Femur (tissue), 1 donor: ENCODE results near the gene MXD1.

Source experiments
- DNase-seq: peaks from one replicate; pipeline ENCODE4 v3.0.0-alpha.2; 2017

The MXD1 gene

GRCh38 chr2:69955029-69955428 is 40.1 kb downstream of the MXD1 start:
- DNase-seq = no peak

DNA sequence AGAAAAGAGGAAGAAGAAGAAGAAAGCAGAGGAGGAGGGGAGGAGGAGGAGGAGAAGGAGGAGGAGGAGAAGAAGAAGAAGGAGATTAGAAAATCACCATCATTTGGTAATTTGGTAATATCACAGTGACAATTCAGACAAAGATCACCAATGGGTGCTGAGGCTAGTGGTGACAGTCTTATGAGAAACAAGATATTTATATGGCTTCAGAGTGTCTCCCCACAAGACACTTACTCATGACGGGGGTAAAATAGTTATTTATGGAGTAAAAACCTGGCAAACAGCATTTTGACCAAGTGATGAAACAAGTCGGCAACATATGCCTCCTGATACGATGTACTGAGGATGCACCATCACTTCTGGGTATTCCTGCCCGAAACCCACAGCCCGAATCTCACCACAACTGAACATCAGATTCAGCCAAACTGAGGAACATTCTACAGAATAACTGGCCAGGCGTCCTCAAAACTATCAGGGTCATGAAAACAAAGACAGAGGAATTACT is 41.6 kb downstream of the MXD1 start:
- DNase-seq = no peak

DNA sequence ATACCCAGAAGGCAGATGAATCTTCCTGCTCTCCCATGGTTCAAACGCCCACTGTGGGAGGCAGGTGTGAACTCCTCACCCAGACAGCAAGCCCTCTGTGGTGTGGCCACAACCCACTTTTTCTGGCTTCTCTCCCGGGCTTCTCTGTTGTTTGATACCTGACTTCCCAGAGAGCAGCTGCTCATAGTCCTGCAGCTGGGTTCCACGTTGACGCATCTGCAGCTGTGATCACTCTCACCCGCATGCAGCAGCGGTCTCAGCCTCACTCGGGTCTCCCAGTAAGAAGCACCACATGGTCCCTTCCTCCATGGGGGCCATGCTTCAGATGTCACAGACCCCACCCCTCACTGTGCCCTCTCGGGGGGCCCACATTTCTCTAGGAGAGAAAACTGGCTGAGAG is 43.1 kb downstream of the MXD1 start:
- DNase-seq = no peak

GRCh38 chr2:69958480-69958879 is 43.6 kb downstream of the MXD1 start:
- no peak for DNase-seq

DNA sequence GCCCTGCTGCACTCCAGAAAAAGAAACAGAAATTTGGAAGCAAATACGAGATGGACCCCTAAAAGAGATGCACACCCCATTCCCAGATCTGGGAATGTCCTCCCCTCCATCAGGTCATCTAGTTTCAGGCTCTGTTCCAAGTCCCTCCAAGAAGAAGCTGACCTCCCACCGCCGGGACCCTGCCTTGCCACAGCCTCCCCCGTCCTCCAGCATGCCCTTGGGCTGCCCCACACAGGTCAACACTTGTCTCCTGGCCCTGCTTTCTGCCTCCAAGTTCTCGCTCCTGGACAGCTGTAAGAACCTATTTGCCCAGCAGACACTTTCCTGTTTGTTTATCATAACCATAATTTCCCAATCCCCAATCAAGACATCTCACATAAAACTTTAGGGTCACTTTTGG is 44.5 kb downstream of the MXD1 start:
- no peak for DNase-seq

GRCh38 chr2:69960821-69961220 is 45.9 kb downstream of the MXD1 start:
- no peak for DNase-seq

- no peak for DNase-seq
Observed at GRCh38 chr2:69961496-69961895, 46.6 kb downstream of the MXD1 start, which contains the start of gene ASPRV1. ASPRV1 (minus strand) TSS chr2:69961631; CDS start chr2:69961436, 195 bp downstream.

DNA sequence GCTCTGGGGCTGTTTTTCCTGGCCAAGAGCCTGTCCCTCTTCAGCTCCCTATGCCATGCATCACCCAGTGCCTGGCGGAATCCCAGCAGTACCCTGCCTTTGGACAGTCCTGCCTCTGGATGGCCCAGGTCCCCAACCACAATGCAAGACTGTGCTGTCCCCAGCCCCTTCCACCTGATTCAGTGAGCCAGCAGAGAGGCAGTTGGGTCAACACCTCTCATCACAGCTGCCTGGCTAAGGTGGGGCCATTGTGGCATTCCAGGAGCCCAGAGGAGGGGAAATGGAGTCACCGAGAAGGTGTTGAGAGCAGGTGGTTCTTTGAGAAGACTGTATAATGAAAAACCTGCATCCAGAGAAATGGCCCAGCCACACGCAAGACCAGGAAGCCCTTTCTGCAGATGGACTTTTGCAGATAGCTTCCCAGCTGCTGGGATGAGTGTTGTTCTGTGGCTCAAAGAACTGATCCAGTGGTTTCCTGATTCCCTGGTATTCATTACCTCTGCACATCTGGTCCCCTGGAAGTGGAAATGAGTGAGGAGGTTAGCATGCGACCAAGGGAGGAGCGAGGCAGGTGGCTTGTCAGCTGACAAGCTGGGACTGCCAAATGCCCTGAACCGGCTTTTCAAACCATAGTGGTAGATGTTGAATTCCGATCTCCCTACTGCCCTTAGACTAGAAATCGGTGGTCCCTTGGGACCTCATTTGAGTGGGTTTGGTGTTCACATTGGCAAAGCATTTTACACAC is 48.2 kb downstream of the MXD1 start:
- no peak for DNase-seq

DNA sequence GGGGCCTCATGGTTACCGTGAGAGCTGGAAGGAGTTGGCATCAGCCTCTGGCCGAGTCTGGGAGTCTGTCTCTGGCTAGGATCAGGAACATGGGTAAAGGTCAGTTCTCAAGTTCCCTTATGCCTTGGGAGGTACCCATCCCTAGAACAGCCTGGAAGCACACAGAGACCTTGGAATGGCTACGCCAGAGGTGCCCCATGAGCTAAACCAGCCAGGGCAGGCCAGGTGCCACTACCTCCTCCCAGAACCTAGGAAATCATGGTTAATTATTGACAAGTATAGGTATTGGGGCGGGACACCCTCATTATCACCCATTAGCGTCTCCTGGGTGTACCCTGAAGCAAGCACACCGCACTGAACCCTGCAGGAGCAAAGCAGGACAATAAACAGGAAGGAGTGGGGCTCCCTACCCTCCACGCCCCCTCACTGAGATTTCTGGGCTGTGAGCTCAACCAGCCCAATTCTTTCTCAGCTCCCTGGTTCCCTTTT is 49.5 kb downstream of the MXD1 start:
- DNase-seq = no peak

GRCh38 chr2:69965756-69966445 is 51.0 kb downstream of the MXD1 start:
- DNase-seq = no peak

DNA sequence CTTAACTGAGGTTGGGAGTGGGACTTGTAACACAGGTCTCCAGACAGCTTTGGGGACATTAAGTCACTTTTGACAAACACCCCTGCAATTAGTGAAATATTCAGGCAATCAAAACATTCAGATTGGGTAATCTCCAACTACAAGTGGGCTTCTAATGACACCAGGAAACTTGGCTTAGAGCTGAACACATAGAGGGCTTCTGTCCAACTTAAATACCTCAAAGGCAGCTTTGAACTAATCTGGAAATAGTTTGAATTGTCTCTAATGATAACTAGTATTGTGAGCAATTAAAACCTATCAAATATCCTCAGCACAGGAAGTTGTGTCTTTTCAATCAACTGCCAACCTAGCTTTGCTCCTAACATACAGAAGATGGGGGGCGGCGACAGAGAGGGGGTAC is 51.6 kb downstream of the MXD1 start:
- no peak for DNase-seq

DNA sequence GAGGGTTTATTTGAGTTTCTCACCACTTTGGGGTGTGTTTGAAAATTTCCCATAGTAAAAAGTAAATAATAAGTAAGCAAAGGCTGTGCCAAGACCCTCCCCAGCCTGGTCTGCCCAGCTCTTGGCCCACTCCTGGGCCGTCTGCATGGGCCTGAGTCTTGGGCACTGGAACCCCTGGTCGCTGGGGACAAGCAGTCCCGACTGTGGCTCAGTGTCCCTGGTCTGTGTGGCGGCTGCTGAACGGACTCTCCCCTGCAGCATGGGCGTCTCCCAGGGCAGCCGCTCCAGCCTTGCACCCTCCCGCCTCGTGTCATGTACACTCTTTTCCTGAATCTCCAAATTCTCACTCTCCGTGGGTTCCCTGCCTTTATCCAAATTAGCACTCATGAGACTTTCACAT is 53.7 kb downstream of the MXD1 start:
- no peak for DNase-seq

GRCh38 chr2:69969126-69969983 is 54.4 kb downstream of the MXD1 start:
- DNase-seq = peak; percentile 6

GRCh38 chr2:69969991-69970390 is 55.1 kb downstream of the MXD1 start:
- no peak for DNase-seq

- DNase-seq = no peak
Observed at GRCh38 chr2:69972822-69973221, 57.9 kb downstream of the MXD1 start.

DNA sequence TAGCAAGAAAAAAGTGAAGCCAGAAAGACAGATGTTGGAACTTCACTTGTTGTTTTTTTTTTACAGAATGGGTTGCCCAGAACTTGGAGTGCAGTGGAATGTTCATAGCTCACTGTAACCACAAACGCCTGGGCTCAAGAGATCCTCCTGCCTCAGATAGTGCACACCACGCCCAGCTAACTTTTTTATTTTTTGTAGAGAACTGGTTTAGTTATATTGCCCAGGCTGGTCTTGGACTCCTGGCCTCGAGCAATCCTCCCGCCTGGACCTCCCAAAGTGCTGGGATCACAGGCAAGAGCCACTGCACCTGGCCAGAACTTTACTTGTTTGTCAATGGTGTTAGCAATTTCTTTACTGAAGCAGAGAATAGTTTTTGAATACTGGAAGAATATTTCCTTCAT is 58.4 kb downstream of the MXD1 start:
- DNase-seq = no peak

- DNase-seq = no peak
Observed at GRCh38 chr2:69975136-69975852, 60.4 kb downstream of the MXD1 start.

- DNase-seq = peak; percentile 42
Observed at GRCh38 chr2:69975853-69976462, 61.0 kb downstream of the MXD1 start.

DNA sequence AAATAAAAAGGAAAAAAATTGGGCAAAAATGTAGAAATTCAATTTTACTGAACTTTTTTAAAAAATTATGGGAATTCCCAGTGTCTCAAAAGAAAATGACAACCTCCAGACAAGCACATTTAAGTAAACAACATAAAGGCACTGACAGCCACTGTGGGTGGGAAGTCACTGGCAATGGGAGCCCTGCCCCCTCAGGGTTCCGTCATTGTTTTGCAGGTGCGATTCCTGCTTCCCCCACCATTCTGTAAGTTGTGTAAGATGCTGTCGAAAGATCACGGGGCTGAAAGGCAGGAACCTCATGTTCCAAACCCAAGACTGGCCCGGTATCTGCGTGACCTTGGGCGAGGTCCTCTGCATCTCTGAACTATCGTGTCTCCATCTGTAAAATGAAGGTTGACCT is 62.3 kb downstream of the MXD1 start:
- no peak for DNase-seq

DNA sequence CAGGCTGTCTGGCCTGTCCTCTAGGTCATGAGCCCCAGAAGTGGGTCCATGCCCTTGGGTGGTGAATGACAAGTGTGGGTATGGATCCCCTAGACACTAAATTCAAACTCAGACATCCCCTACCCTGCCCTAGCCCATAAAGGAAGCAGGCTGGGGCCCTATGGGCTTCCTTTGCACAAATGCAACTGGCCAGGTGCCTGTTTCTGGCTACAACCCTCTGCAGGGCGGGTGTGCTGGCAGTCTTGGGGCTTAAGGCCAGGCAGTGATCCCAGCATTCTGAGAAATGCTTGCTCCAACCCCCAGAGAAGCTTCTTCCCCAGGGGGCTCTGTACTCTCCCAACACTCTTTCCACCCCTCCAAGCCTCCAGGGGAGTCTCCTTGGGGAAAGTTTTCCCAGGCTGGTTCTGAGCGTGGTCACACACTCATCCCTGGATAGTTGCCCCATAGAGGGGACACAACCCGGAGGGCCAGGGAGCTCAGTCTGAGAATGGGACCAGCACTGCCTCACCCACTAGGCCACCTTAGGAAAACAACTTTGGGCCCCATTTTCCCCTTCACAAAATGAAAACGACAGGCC is 63.1 kb downstream of the MXD1 start:
- DNase-seq = no peak
